ENCODE data around the gene OTOF. TPM values are rescaled to one million over a fixed set of nuclear protein-coding genes. Genes with fewer than 3 reads are reported as not detected.

Gene OTOF
- polyA plus RNA-seq, 3 donors, result 0.51 TPM; not detected in 2

GRCh38 chr2:26462100-26462499, 15.8 kb downstream of the OTOF start:
- Histone ChIP-seq H3K4me3 (replicated peaks in 1 of 3; ENCODE audit: low read depth in 2 of 3, low read length in 3 of 3) (no peak overlapping the region), H3K27ac (ENCODE audit: low read depth in 1 of 2, low read length in 2 of 2) (no peak overlapping the region), H3K27me3 (ENCODE audit: control insufficient read depth in 2 of 2, insufficient read depth in 2 of 2, low read length in 2 of 2) (no peaks in the 10 kb centered on the region), H2AFZ (ENCODE audit: insufficient read depth, low read depth, low read length, poor library complexity, severe bottlenecking) (no peak overlapping the region), H3K36me3 (replicated peaks in 1 of 2; ENCODE audit: control insufficient read depth in 1 of 2, insufficient read depth in 2 of 2, low read length in 2 of 2) (no peaks in the 10 kb centered on the region), H3K9me3 (replicated peaks in 1 of 2; ENCODE audit: control insufficient read depth in 1 of 2, insufficient read depth in 1 of 2, low read length in 2 of 2) (no peaks in the 10 kb centered on the region), H3K4me2 (replicated peaks; ENCODE audit: extremely low read depth, low read length, poor library complexity, severe bottlenecking) (no peak overlapping the region), H3K9ac (ENCODE audit: insufficient read depth, low read length, poor library complexity, severe bottlenecking) (no peak overlapping the region), H4K20me1 (ENCODE audit: insufficient read depth, low read length) (no peaks in the 10 kb centered on the region), H3K4me1 (ENCODE audit: control insufficient read depth in 1 of 2, insufficient read depth in 2 of 2, low read length in 2 of 2) (peaks cover 28 to 32% of the 10 kb centered on the region in 2 donors), H3K79me2 (ENCODE audit: insufficient read depth, low read length) (no peaks in the 10 kb centered on the region)
- H3K9me3 Mint-ChIP-seq, result peaks cover 0 to 3% (median 0%) of the 10 kb centered on the region in 7 donors
- H3K27me3 Mint-ChIP-seq (ENCODE audit: low read depth in 3 of 3), result peaks cover 1 to 3% (median 2%) of the 10 kb centered on the region in 3 donors
- H3K36me3 Mint-ChIP-seq, result no peaks in the 10 kb centered on the region
- no peak for DNase-seq
- no peak overlapping the region for H3K4me3 Mint-ChIP-seq
- TF ChIP-seq, protein P1, sequence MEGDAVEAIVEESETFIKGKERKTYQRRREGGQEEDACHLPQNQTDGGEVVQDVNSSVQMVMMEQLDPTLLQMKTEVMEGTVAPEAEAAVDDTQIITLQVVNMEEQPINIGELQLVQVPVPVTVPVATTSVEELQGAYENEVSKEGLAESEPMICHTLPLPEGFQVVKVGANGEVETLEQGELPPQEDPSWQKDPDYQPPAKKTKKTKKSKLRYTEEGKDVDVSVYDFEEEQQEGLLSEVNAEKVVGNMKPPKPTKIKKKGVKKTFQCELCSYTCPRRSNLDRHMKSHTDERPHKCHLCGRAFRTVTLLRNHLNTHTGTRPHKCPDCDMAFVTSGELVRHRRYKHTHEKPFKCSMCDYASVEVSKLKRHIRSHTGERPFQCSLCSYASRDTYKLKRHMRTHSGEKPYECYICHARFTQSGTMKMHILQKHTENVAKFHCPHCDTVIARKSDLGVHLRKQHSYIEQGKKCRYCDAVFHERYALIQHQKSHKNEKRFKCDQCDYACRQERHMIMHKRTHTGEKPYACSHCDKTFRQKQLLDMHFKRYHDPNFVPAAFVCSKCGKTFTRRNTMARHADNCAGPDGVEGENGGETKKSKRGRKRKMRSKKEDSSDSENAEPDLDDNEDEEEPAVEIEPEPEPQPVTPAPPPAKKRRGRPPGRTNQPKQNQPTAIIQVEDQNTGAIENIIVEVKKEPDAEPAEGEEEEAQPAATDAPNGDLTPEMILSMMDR (IDR thresholded peaks at IDR 0.05), result no peak
- 100% methylated on average over 4 of the region's 6 CpGs for WGBS (ENCODE audit: insufficient coverage)
- no peak overlapping the region for H3K27ac Mint-ChIP-seq
- intact Hi-C loops (cut with micrococcal nuclease), result loop anchor here in 1 of 2 donors (10.0 kb wide), 1 partner anchor 217 kb away; the partner anchor contains the start of genes HADHA and HADHB
- peaks cover 36% of the 10 kb centered on the region for H3K4me1 Mint-ChIP-seq

DNA sequence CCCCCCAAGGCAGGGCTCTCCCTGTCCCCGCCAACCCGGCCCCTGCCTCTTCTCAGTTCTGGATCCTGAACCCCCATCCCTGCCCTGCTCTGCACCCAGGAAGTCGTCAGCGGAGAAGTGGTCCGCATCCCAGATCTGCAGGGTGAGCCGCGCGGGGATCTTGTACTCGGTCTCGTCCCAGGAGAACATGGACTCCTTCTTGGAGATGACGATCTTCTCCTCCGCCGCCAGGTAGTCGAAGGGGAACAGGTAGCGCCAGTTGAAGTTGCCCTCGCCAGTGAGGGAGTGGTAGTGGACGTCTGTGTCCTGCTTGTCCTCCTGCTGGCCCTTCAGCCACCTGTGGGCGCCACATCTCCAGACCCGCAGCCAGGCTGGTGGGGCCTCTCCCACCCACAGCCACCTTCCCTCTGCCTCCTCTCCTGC, 16.3 kb downstream of the OTOF start:
- peaks cover 0 to 3% (median 0%) of the 10 kb centered on the region in 7 donors for H3K9me3 Mint-ChIP-seq
- Histone ChIP-seq H3K9ac (ENCODE audit: insufficient read depth, low read length, poor library complexity, severe bottlenecking) (no peak overlapping the region), H4K20me1 (ENCODE audit: insufficient read depth, low read length) (no peaks in the 10 kb centered on the region), H3K79me2 (ENCODE audit: insufficient read depth, low read length) (no peaks in the 10 kb centered on the region), H3K4me2 (replicated peaks; ENCODE audit: extremely low read depth, low read length, poor library complexity, severe bottlenecking) (no peak overlapping the region), H3K27me3 (ENCODE audit: control insufficient read depth in 2 of 2, insufficient read depth in 2 of 2, low read length in 2 of 2) (no peaks in the 10 kb centered on the region), H3K4me1 (ENCODE audit: control insufficient read depth in 1 of 2, insufficient read depth in 2 of 2, low read length in 2 of 2) (peaks cover 33 to 37% of the 10 kb centered on the region in 2 donors), H2AFZ (ENCODE audit: insufficient read depth, low read depth, low read length, poor library complexity, severe bottlenecking) (no peak overlapping the region), H3K36me3 (replicated peaks in 1 of 2; ENCODE audit: control insufficient read depth in 1 of 2, insufficient read depth in 2 of 2, low read length in 2 of 2) (no peaks in the 10 kb centered on the region), H3K4me3 (replicated peaks in 1 of 3; ENCODE audit: low read depth in 2 of 3, low read length in 3 of 3) (no peak overlapping the region), H3K27ac (ENCODE audit: low read depth in 1 of 2, low read length in 2 of 2) (no peak overlapping the region), H3K9me3 (replicated peaks in 1 of 2; ENCODE audit: control insufficient read depth in 1 of 2, insufficient read depth in 1 of 2, low read length in 2 of 2) (no peaks in the 10 kb centered on the region)
- intact Hi-C loops (cut with micrococcal nuclease), result loop anchor here in 1 of 2 donors (10.0 kb wide), 1 partner anchor 217 kb away; the partner anchor contains the start of genes HADHA and HADHB
- DNase-seq, result no peak
- WGBS (ENCODE audit: insufficient coverage), result 91% methylated on average over 13 of the region's 19 CpGs
- H3K27ac Mint-ChIP-seq, result peak overlapping the region in 1 of 7 donors; percentile 2
- H3K36me3 Mint-ChIP-seq, result no peaks in the 10 kb centered on the region
- TF ChIP-seq, protein P1 (IDR thresholded peaks at IDR 0.05), result no peak
- peaks cover 41% of the 10 kb centered on the region for H3K4me1 Mint-ChIP-seq
- H3K4me3 Mint-ChIP-seq, result no peak overlapping the region
- peaks cover 1 to 2% (median 2%) of the 10 kb centered on the region in 3 donors for H3K27me3 Mint-ChIP-seq (ENCODE audit: low read depth in 3 of 3)

Data from CD14-positive monocyte (primary cell).